HepG2 (cell line): ENCODE measurements around the gene EGFL8. TPM values are rescaled to one million over a fixed set of nuclear protein-coding genes. Genes with fewer than 3 reads are reported as not detected.

Experiments
- BRD4 ChIP-seq: sonication (generic); formaldehyde crosslinking; IDR thresholded peaks from 2 replicates; pipeline ENCODE4 v1.4.0; 2020; ENCODE audit warnings: missing genetic modification reagents
- CBFB ChIP-seq: sonication (generic); formaldehyde crosslinking; IDR thresholded peaks from 2 replicates; pipeline ENCODE4 v1.4.0; 2020; ENCODE audit warnings: missing genetic modification reagents
- CREBL2 ChIP-seq: sonication (generic); formaldehyde crosslinking; IDR thresholded peaks from 2 replicates; pipeline ENCODE4 v1.8.1; 2023; ENCODE audit warnings: missing genetic modification reagents, mild to moderate bottlenecking, borderline replicate concordance
- DZIP1 ChIP-seq: sonication (generic); formaldehyde crosslinking; IDR thresholded peaks from 2 replicates; pipeline ENCODE4 v1.5.0; 2020; ENCODE audit warnings: mild to moderate bottlenecking, missing genetic modification reagents
- FOXA1 ChIP-seq, 2 experiments: fragments of 450-650 bp in 1 of 2; sonication (generic) in 1 of 2; formaldehyde crosslinking in 1 of 2; IDR thresholded peaks; 2 replicates each; pipeline versions ENCODE4 v1.4.0 to v1.6.1; 2016 to 2020; ENCODE audit warnings: missing genetic modification reagents in 1 of 2
- FOXK1 ChIP-seq: sonication (generic); formaldehyde crosslinking; IDR thresholded peaks from 2 replicates; pipeline ENCODE4 v1.4.0; 2020; ENCODE audit warnings: low read depth, missing genetic modification reagents, borderline replicate concordance
- FOXK2 ChIP-seq: fragments of 450-650 bp; IDR thresholded peaks from 2 replicates; pipeline ENCODE4 v1.6.1; 2016
- GATAD1 ChIP-seq: IDR thresholded peaks from 2 replicates; pipeline ENCODE4 v1.6.1; 2016; ENCODE audit warnings: missing genetic modification reagents, missing compliant biosample characterization
- HES4 ChIP-seq: sonication (generic); formaldehyde crosslinking; IDR thresholded peaks from 2 replicates; pipeline ENCODE4 v1.9.0; 2021; ENCODE audit warnings: mild to moderate bottlenecking, missing genetic modification reagents, borderline replicate concordance
- MBNL3 ChIP-seq: fragments of 250-450 bp; sonication (Bioruptor Pico); conservative IDR thresholded peaks from 2 replicates; pipeline ENCODE4 v1.8.0; 2022; ENCODE audit warnings: mild to moderate bottlenecking, inconsistent platforms
- PTBP1 ChIP-seq: fragments of 200-400 bp; formaldehyde crosslinking; IDR thresholded peaks from 2 replicates; pipeline ENCODE4 v1.6.1; 2018; ENCODE audit warnings: low read length, low read depth; ENCODE audit not compliant: poor library complexity, severe bottlenecking
- RXRA ChIP-seq: sonication (generic); formaldehyde crosslinking; IDR thresholded peaks from 2 replicates; pipeline ENCODE4 v1.5.1; 2020; ENCODE audit warnings: missing genetic modification reagents
- TCF7 ChIP-seq: sonication (generic); IDR thresholded peaks from 2 replicates; pipeline ENCODE4 v1.6.1; 2016; ENCODE audit warnings: antibody characterized with exemption, low read depth
- THAP11 ChIP-seq: IDR thresholded peaks from 2 replicates; pipeline ENCODE4 v1.6.1; 2016; ENCODE audit warnings: missing biosample characterization, missing genetic modification reagents
- ZBTB26 ChIP-seq: IDR thresholded peaks from 2 replicates; pipeline ENCODE4 v1.6.1; 2016; ENCODE audit warnings: missing compliant biosample characterization, missing genetic modification reagents, borderline replicate concordance
- ZBTB49 ChIP-seq: sonication (generic); formaldehyde crosslinking; IDR thresholded peaks from 2 replicates; pipeline ENCODE4 v1.4.0; 2020; ENCODE audit warnings: missing genetic modification reagents, borderline replicate concordance
- ZFP37 ChIP-seq: sonication (generic); formaldehyde crosslinking; IDR thresholded peaks from 2 replicates; pipeline ENCODE4 v1.4.0; 2020; ENCODE audit warnings: missing genetic modification reagents, borderline replicate concordance
- ZNF431 ChIP-seq: sonication (generic); formaldehyde crosslinking; IDR thresholded peaks from 2 replicates; pipeline ENCODE4 v1.9.0; 2022; ENCODE audit warnings: missing genetic modification reagents, low read depth, mild to moderate bottlenecking, borderline replicate concordance
- ZNF496 ChIP-seq: sonication (generic); formaldehyde crosslinking; IDR thresholded peaks from 2 replicates; pipeline ENCODE4 v1.8.1; 2023; ENCODE audit warnings: mild to moderate bottlenecking, moderate library complexity, missing genetic modification reagents; ENCODE audit not compliant: insufficient replicate concordance
- ZNF614 ChIP-seq: IDR thresholded peaks from 2 replicates; pipeline ENCODE4 v1.6.1; 2018; ENCODE audit warnings: missing biosample characterization, missing genetic modification reagents, inconsistent platforms, borderline replicate concordance
- ZNF768 ChIP-seq: sonication (generic); formaldehyde crosslinking; IDR thresholded peaks from 2 replicates; pipeline ENCODE4 v1.4.0; 2020; ENCODE audit warnings: missing genetic modification reagents
- polyA plus RNA-seq, 8 experiments: library from polyadenylated mRNA; depleted of rRNA in 3 of 8; stranded (reverse) in 7 of 8; unstranded in 1 of 8; fragments of >200 nt; fragmentation: Illumina TruSeq in 4 of 8; extraction: Trizol in 4 of 8; gene quantifications; 2 replicates each; pipeline versions ENCODE4 v1.2.1 to v1.2.3, GENCODE V29; 2011 to 2016; ENCODE audit warnings: low read depth in 4 of 8, missing spikeins in 1 of 8, mixed read lengths in 1 of 8; ENCODE audit not compliant: insufficient read depth in 1 of 8
- total RNA-seq, 5 experiments: library from RNA; depleted of rRNA; stranded (reverse); fragments of >200 nt; fragmentation: Illumina TruSeq; extraction: Trizol; gene quantifications; 2 replicates each; pipeline ENCODE4 v1.2.3, GENCODE V29; 2016; ENCODE audit warnings: low read depth in 1 of 5
- TF ChIP-seq, protein P1 (sequence below): IDR thresholded peaks from 2 replicates; pipeline ENCODE4 v1.6.1; 2016

Gene EGFL8
- total and polyA plus RNA-seq, 2 of the 13 experiments (the other 11 are each of a cell fraction or from before 2014, with no cell fraction given): 10.0 to 11.5 TPM

- TF ChIP-seq ZBTB26 (CRISPR knock-in tag) (peak; percentile 31; the same call in 1 of the 2 replicates), ZNF768 (peak; percentile 59), ZNF614 (CRISPR knock-in tag) (peak; percentile 84; the same call in 1 of the 2 replicates), FOXA1 (IDR thresholded peaks at IDR 0.05) (no peak), FOXA1 (CRISPR knock-in tag; IDR thresholded peaks at IDR 0.05) (0 out of 2 replicates have a peak, but pooled peaks have one; percentile 16), FOXK2 (no peak), ZNF496 (no peak), FOXK1 (CRISPR knock-in tag) (peak; percentile 67; the same call in 1 of the 2 replicates), RXRA (CRISPR knock-in tag) (peak; percentile 58; the same call in 1 of the 2 replicates), CREBL2 (peak; percentile 67; the same call in 1 of the 2 replicates), ZFP37 (CRISPR knock-in tag) (no peak), HES4 (CRISPR knock-in tag) (0 out of 2 replicates have a peak, but pooled peaks have one; percentile 84), MBNL3 (CRISPR knock-in tag) (no peak), ZNF431 (CRISPR knock-in tag) (no peak), CBFB (no peak), DZIP1 (CRISPR knock-in tag) (no peak), ZBTB49 (CRISPR knock-in tag) (no peak), GATAD1 (CRISPR knock-in tag) (no peak), BRD4 (CRISPR knock-in tag) (0 out of 2 replicates have a peak, but pooled peaks have one; percentile 47), PTBP1 (no peak), THAP11 (CRISPR knock-in tag) (no peak; the same call in 1 of the 2 replicates), TCF7 (no peak)
- TF ChIP-seq, protein P1, sequence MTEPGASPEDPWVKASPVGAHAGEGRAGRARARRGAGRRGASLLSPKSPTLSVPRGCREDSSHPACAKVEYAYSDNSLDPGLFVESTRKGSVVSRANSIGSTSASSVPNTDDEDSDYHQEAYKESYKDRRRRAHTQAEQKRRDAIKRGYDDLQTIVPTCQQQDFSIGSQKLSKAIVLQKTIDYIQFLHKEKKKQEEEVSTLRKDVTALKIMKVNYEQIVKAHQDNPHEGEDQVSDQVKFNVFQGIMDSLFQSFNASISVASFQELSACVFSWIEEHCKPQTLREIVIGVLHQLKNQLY: peak; percentile 30; the same call in 1 of the 2 replicates
Measured at GRCh38 chr6:32154514-32155161, 9.8 kb upstream of the EGFL8 start (continued).
